Spleen (tissue), 7 donors: Measurements from ENCODE around the gene BRD4.

Experiments
- CTCF ChIP-seq, 11 experiments: fragments of 200-600 bp in 7 of 11; fragments of 450-650 bp in 4 of 11; sonication (generic) in 4 of 11; IDR thresholded peaks in 8 of 11; conservative IDR thresholded peaks in 3 of 11; 1 replicate in 7 of 11; 2 replicates in 4 of 11; pipeline versions ENCODE4 v1.4.0 to v1.8.0; 2016 to 2021; ENCODE audit warnings: antibody characterized with exemption in 11 of 11, inconsistent platforms in 4 of 11, mild to moderate bottlenecking in 1 of 11
- POLR2A ChIP-seq, 3 donors: fragments of 450-650 bp; IDR thresholded peaks; one replicate each; pipeline ENCODE4 v1.5.1; 2017; ENCODE audit warnings: antibody characterized with exemption in 3 of 3, mild to moderate bottlenecking in 1 of 3
- POLR2AphosphoS5 ChIP-seq, 3 donors: sonication (generic); formaldehyde crosslinking; IDR thresholded peaks; one replicate each; pipeline ENCODE4 v1.5.1; 2017; ENCODE audit warnings: antibody characterized with exemption in 3 of 3
- donor health status: DM: no; HTN: no; CAD: no; lungs with moderate emphysema.
- donor health status: DM: no; HTN: no; CAD: no.
- donor health status: DM: no; HTN: no; CAD: no.

- TF ChIP-seq CTCF (IDR thresholded peaks at IDR 0.05 in 8 of 11, conservative IDR thresholded peaks at IDR 0.05 in 3 of 11) (no peak), POLR2AphosphoS5 (IDR thresholded peaks at IDR 0.05) (no peak), POLR2A (IDR thresholded peaks at IDR 0.05) (no peak)
Measured at GRCh38 chr19:15227261-15227660, 105.1 kb downstream of the BRD4 start.
